SIG-M5 (cell line): ENCODE data around the gene KLHL5.

Experiments used
- DNase-seq: peaks from one replicate; lab custom pipeline; 2025; lab: John Stamatoyannopoulos, UW

Gene KLHL5

GRCh38 chr4:39043861-39044363 lies 18.1 kb upstream of the KLHL5 start:
- no peak for DNase-seq

DNA sequence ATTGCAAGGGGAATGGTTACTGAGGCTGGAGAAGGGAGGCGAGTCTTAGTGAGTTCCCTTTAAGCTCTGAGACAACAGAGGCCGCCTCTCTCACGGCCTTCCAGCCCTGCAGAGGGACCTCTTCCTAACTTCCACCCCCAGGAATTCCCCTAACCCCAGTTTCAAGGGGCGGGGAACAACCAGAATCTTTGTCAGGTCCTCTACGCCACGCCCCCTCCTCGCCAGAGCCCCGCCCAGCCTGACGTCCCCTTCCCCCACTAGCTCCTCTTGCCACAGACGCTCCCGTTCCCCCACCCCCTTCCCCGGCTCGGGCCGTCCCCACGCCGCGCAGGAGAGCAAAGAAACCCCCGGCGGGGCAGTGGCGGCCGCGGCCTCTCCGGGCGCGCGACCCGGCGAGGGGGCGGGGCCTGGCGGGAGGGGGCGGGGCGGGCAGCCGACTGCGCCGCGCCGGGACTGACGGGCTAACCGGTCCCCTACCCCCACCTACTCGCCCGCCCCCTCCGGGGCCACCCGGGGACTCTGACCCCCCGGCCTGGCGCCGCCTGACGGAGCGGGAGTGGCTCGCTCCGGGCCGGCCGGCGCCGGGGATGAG lies 17.6 kb upstream of the KLHL5 start:
- DNase-seq: peak; percentile 22

- no peak for DNase-seq
Observed at GRCh38 chr4:39044956-39045826, 16.8 kb upstream of the KLHL5 start.

- no peak for DNase-seq
Observed at GRCh38 chr4:39045827-39046221, 16.2 kb upstream of the KLHL5 start.

- DNase-seq: peak; percentile 33
Observed at GRCh38 chr4:39046249-39046648, 15.8 kb upstream of the KLHL5 start.

GRCh38 chr4:39047681-39048080 lies 14.4 kb upstream of the KLHL5 start:
- no peak for DNase-seq

DNA sequence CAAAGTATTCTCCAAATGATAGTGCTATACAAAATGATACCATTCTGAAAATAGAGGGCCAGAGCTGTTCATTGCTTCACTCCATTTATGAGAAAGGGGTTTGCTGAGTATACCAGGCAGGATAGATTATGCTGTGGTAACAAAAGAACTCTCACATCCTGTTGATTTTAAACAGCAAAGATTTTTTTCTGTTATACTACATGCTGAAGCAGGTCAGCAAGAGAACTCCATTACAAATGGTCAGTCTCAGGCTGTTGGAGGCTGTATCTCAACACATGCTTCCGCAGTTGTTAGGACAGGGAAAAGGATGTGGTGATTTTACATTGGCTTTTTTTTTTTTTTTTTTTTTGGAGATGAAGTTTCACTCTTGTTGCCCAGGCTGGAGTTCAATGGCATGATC lies 13.7 kb upstream of the KLHL5 start:
- no peak for DNase-seq

GRCh38 chr4:39050590-39050989 lies 11.4 kb upstream of the KLHL5 start:
- no peak for DNase-seq

DNA sequence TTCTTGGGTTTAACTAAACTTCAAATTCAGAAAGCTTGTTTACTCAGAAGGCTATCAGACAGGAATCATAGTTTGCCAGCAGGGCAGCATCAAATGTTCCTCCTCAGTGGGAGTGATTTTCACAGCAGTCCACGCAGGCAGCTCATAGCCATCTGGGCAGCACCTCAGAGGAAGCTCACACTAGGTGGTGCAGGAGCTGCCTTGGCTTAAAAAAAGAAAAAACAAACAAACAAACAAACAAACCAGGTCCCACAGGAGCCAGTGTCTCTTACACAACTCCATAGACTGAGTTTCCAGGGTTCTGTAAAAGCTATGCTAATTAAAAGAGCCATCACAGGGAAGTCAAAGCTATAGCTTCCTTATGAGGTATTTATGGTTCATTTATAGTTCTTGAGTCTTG lies 10.5 kb upstream of the KLHL5 start:
- no peak for DNase-seq

DNA sequence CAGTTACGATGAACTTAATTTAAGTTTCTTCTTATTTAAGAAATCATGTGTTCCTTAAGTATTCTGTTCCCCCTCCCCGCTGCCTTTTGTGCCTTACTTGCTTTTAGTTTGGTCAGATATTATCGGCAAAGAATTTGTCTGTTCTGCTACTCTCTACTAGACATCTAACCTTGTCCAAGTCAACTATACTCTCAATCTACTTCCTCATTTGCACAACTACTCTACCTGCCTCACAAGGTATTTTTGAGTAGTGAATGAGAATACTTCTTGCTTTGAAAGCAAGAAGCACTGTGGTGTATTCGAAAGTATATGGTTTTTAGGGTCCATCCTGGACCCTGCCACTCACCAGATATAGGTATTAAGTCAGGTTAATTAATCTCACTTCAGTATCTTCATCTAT lies 8.0 kb upstream of the KLHL5 start:
- DNase-seq: no peak

GRCh38 chr4:39054497-39054896 lies 7.5 kb upstream of the KLHL5 start:
- DNase-seq: no peak

DNA sequence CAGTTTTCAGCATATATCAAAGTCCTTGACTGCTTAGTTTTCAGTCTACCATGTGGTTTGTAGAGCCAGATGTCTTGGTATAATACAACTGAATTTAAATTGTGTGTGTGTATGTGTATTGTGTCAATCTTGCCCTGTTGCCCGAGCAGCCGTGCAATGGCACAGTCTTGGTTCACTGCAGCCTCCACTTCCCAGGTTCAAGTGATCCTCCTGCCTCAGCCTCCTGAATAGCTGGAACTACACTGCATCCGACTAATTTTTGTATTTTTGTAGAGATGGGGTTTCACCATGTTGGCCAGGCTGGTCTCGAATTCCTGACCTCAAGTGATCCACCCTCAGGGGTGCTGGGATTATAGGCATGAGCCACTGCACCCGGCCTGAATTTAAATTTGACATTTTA lies 6.0 kb upstream of the KLHL5 start:
- DNase-seq: no peak

DNA sequence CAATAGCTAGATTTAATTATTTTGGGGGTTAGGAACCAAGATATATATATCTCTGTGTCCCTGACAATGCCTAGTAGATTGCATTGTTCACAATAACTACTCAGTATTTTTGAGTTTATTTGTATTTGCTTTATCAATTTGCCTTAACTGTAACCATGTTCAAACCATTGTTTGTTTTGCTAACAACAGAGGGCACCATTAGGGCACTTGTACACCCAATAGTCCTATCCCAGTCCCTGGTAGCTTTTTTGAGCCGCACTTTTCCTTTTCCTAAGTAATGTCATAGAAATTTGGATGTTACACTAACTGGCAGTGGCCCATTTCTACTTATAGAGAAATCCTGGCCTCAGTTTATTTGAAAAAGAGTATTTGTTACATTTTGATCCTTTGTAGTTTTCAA lies 575 bp upstream of the KLHL5 start:
- no peak for DNase-seq

DNA sequence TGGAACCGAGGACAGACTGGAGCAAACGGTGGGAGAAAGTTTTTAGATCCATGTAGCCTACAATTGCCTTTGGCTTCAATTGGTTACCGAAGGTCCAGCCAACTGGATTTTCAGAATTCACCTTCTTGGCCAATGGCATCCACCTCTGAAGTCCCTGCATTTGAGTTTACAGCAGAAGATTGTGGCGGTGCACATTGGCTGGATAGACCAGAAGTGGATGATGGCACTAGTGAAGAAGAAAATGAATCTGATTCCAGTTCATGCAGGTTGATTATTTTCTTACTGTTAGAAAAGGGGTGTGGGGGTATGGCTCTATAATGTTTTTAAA lies 702 bp downstream of the KLHL5 start:
- DNase-seq: no peak

DNA sequence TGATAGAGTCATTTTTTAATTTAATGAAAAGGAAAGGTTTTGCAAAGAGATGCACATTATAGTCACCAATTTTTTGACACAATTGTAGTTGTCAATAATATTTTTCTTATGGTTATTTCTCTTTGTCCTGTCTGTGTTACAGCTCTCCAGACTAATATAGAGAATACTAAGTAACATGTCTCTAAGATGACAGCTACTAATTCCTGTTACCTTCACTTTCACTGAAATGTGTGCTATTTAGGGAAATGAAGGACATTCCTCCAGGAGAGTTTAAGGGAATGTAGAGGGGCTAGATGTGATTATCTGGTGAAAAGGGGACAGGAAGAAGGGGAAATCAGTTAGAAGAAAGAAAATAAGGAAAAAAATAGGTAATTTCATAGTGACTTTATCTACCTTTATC lies 1.4 kb downstream of the KLHL5 start:
- no peak for DNase-seq

DNA sequence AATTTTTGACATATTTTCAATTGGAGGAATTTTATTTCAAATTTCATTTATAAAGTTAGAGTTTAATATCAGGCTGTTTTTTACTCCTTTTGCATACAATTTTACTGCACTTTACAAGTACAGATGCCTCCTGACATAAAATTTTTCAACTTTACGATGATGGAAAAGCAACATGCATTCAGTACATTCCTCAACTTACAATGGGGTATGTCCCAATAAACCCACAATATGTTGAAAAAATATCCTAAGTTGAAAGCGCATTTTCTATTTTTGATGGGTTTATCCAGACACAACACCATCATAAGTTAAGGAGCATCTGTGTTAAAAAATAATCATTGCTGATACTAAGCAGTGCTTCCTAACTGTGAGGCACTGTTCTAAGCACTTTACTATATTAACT lies 4.3 kb downstream of the KLHL5 start:
- DNase-seq: no peak

DNA sequence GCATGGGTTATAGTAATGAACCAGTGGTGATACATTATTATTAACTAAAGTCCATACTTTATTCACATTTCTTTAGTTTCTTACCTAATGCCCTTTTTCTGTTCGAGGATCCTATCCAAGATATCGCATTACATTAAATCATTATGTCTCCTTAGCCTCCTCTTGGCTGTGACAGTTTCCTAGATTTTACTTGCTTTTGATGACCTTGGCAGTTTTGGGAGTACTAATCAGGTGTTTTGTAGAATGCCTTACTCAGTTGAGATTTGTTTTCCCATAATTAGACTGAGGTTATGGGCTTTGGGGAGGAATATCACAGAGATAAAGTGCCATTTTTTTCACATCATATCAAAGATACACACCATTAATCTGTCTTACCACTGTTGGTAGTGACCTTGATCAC lies 5.0 kb downstream of the KLHL5 start:
- no peak for DNase-seq

- no peak for DNase-seq
Observed at GRCh38 chr4:39067451-39067850, 5.4 kb downstream of the KLHL5 start.

GRCh38 chr4:39068907-39069306 lies 6.9 kb downstream of the KLHL5 start:
- no peak for DNase-seq

GRCh38 chr4:39078829-39079228 lies 16.8 kb downstream of the KLHL5 start:
- no peak for DNase-seq

DNA sequence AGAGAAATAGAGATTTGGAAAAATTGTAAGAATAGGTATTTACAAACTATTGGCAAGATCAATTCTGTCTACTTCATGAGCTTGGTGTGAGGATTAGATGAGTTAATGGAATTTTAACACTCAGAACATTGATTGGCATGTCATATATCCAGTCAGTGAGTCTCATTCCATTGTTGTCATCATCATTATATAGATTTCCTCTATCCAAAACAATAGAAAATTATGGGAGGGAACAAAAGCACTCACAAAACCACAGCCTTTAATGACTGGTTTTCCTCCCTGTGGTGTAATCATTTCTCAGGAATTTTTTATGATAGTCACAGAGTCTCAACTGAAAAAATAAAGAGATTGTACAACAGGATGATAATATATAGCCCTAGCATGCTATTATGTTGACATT lies 21.1 kb downstream of the KLHL5 start:
- no peak for DNase-seq

DNA sequence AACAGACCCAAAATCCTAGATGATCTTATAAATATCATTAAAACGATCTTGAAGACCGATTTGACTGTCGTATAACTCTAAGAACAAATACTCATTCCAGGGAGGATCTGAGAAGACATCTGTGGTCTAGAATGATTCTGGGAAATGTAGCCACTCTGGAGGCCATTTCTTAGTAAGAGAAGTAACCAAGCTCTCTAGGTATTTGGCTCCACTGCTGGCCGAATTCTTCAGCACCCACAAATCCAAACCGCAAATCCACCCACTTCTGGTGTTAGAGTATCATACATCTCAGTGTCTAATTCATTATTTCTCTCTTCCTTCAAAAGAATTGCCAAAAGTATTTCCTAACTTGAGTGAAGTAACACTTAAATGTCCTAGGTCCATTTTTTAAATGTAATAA lies 23.9 kb downstream of the KLHL5 start:
- no peak for DNase-seq

DNA sequence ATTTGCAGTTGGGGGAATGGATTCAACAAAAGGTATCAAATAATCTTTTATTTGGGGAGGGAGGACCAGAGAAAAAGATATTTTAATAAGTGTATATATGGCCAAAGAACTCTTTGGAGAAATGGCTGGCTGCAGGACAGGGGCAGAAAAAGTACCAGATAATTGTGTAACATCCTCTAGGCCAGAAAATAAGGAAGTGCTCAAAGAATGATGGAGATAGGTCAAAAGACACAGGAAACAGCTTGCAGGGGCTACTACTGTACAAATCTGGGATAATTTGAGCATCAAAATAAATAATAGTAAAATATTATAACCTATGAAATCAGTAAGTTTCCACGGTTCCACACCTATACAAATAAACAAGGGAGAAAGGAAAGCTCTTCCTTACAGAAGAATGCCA lies 34.8 kb downstream of the KLHL5 start:
- no peak for DNase-seq

DNA sequence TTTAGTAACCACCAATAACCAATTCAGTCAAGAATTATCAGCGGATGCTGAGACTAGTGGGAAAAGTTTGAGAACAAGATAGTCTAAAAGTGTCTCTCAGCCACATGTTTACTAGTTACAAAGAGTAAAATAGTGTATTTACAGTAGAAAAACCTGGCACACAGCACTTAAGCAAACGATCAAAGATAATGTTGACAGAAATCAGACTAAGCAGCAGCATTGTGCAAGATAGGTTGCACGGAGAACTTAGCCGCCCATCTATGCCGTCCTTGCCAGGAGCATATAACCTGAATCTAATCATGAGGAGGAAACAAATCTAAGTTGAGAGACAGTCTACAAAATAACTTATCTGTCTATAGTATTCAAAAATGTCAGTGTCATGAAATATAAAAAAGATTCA lies 35.3 kb downstream of the KLHL5 start:
- no peak for DNase-seq
